ENCODE data around the gene MFAP3L. TPM values are rescaled to one million over a fixed set of nuclear protein-coding genes. Genes with fewer than 3 reads are reported as not detected.

Gene MFAP3L
- total RNA-seq, 4 donors from 2014 or later: 3.2 to 11.3 (median 4.6) TPM

GRCh38 chr4:170058826-170059225 is 32.6 kb upstream of the MFAP3L start:
- Histone ChIP-seq H3K9me3 (no peaks in the 10 kb centered on the region), H3K27me3 (no peaks in the 10 kb centered on the region), H3K27ac (no peak overlapping the region), H3K4me1 (no peaks in the 10 kb centered on the region), H3K36me3 (no peaks in the 10 kb centered on the region), H3K4me3 (no peak overlapping the region)
- in situ Hi-C loops (cut with MboI; ENCODE audit: low sequenced_read_pairs in 4 of 4) (loop anchor here in 1 of 4 donors (10.0 kb wide), 1 partner anchor 254 kb away; no protein-coding TSS in a partner anchor), intact Hi-C loops (cut with DNase I; ENCODE audit: low total_unique reads) (no loop called here)
- ATAC-seq (no peak), DNase-seq (no peak)
- TF ChIP-seq POLR2A (IDR thresholded peaks at IDR 0.05): no peak
- TF ChIP-seq, protein P1, sequence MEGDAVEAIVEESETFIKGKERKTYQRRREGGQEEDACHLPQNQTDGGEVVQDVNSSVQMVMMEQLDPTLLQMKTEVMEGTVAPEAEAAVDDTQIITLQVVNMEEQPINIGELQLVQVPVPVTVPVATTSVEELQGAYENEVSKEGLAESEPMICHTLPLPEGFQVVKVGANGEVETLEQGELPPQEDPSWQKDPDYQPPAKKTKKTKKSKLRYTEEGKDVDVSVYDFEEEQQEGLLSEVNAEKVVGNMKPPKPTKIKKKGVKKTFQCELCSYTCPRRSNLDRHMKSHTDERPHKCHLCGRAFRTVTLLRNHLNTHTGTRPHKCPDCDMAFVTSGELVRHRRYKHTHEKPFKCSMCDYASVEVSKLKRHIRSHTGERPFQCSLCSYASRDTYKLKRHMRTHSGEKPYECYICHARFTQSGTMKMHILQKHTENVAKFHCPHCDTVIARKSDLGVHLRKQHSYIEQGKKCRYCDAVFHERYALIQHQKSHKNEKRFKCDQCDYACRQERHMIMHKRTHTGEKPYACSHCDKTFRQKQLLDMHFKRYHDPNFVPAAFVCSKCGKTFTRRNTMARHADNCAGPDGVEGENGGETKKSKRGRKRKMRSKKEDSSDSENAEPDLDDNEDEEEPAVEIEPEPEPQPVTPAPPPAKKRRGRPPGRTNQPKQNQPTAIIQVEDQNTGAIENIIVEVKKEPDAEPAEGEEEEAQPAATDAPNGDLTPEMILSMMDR (IDR thresholded peaks at IDR 0.05 in 4 of 5, conservative IDR thresholded peaks at IDR 0.05 in 1 of 5): no peak

GRCh38 chr4:170057866-170058265 is 31.7 kb upstream of the MFAP3L start:
- intact Hi-C loops (cut with DNase I; ENCODE audit: low total_unique reads) (no loop called here), in situ Hi-C loops (cut with MboI; ENCODE audit: low sequenced_read_pairs in 4 of 4) (loop anchor here in 1 of 4 donors (10.0 kb wide), 1 partner anchor 253 kb away; no protein-coding TSS in a partner anchor)
- no peaks in the 10 kb centered on the region for H3K36me3 ChIP-seq
- no peak for ATAC-seq
- no peak for TF ChIP-seq POLR2A (IDR thresholded peaks at IDR 0.05)
- TF ChIP-seq, protein P1 (IDR thresholded peaks at IDR 0.05 in 4 of 5, conservative IDR thresholded peaks at IDR 0.05 in 1 of 5): no peak
- no peak overlapping the region for H3K4me3 ChIP-seq
- DNase-seq: no peak
- H3K27ac ChIP-seq: no peak overlapping the region
- H3K9me3 ChIP-seq: no peaks in the 10 kb centered on the region
- no peaks in the 10 kb centered on the region for H3K27me3 ChIP-seq
- H3K4me1 ChIP-seq: no peaks in the 10 kb centered on the region

GRCh38 chr4:170052919-170053318 is 26.7 kb upstream of the MFAP3L start:
- no peak for ATAC-seq
- no peak overlapping the region for H3K27ac ChIP-seq
- no peaks in the 10 kb centered on the region for H3K4me1 ChIP-seq
- DNase-seq: no peak
- intact Hi-C loops (cut with DNase I; ENCODE audit: low total_unique reads): no loop called here
- H3K4me3 ChIP-seq: no peak overlapping the region
- H3K9me3 ChIP-seq: no peaks in the 10 kb centered on the region
- H3K27me3 ChIP-seq: no peaks in the 10 kb centered on the region
- in situ Hi-C loops (cut with MboI; ENCODE audit: low sequenced_read_pairs in 4 of 4): loop anchor here in 1 of 4 donors (10.0 kb wide), 1 partner anchor 248 kb away; no protein-coding TSS in a partner anchor
- no peaks in the 10 kb centered on the region for H3K36me3 ChIP-seq
- TF ChIP-seq, protein P1 (IDR thresholded peaks at IDR 0.05 in 4 of 5, conservative IDR thresholded peaks at IDR 0.05 in 1 of 5): no peak
- TF ChIP-seq POLR2A (IDR thresholded peaks at IDR 0.05): no peak

DNA sequence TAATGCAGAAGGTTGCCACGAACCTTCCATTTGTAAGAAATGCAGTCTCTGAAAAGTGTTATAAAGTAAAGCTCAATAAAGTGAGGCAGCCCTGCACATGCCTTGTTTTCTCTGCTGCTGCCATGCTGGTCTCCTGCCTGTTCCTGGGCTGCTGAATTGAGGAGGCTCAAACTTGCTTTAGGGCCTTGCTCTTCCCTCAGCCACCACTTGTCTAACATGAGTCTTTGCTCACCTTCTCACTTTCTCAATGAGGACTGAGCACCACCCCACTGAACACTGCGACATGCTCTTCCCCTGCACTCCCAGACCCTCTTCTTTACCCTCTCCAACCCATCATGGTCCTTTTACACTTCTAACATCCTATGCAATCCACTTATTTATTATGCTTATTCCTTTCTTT is 25.2 kb upstream of the MFAP3L start:
- TF ChIP-seq, protein P1 (IDR thresholded peaks at IDR 0.05 in 4 of 5, conservative IDR thresholded peaks at IDR 0.05 in 1 of 5): no peak
- no peak for TF ChIP-seq POLR2A (IDR thresholded peaks at IDR 0.05)
- Histone ChIP-seq H3K36me3 (no peaks in the 10 kb centered on the region), H3K27me3 (no peaks in the 10 kb centered on the region), H3K4me3 (no peak overlapping the region), H3K9me3 (no peaks in the 10 kb centered on the region), H3K4me1 (no peaks in the 10 kb centered on the region), H3K27ac (no peak overlapping the region)
- ATAC-seq (no peak), DNase-seq (no peak)
- in situ Hi-C loops (cut with MboI; ENCODE audit: low sequenced_read_pairs in 4 of 4): loop anchor here in 1 of 4 donors (10.0 kb wide), 1 partner anchor 247 kb away; no protein-coding TSS in a partner anchor
- intact Hi-C loops (cut with DNase I; ENCODE audit: low total_unique reads): no loop called here

- H3K4me1 ChIP-seq: no peaks in the 10 kb centered on the region
- no peak overlapping the region for H3K27ac ChIP-seq
- no peaks in the 10 kb centered on the region for H3K27me3 ChIP-seq
- no peak for ATAC-seq
- no peaks in the 10 kb centered on the region for H3K36me3 ChIP-seq
- no peak overlapping the region for H3K4me3 ChIP-seq
- in situ Hi-C loops (cut with MboI; ENCODE audit: low sequenced_read_pairs in 4 of 4): loop anchor here (5.0 to 25.0 kb wide), 5 partner anchors 155 to 437 kb away; partner anchors contain the start of genes NEK1 (in 4 of the 4) and CLCN3 (in 3 of the 4)
- intact Hi-C loops (cut with DNase I; ENCODE audit: low total_unique reads): loop anchor here (2.0 to 5.0 kb wide), 2 partner anchors 147 to 437 kb away; partner anchors contain the start of gene NEK1
- H3K9me3 ChIP-seq: no peaks in the 10 kb centered on the region
- TF ChIP-seq, protein P1 (IDR thresholded peaks at IDR 0.05 in 4 of 5, conservative IDR thresholded peaks at IDR 0.05 in 1 of 5): no peak
- TF ChIP-seq POLR2A (IDR thresholded peaks at IDR 0.05): no peak
- no peak for DNase-seq
Measured at GRCh38 chr4:170049766-170050165, 23.6 kb upstream of the MFAP3L start.

Measured in gastrocnemius medialis (tissue), 4 donors.